Tibial nerve (tissue), 4 donors: ENCODE measurements around the gene ZBTB12. TPM values are rescaled to one million over a fixed set of nuclear protein-coding genes. Genes with fewer than 3 reads are reported as not detected.
"Not testable (repeated sequence)": the region's sequence is repeated elsewhere in the genome, so short reads cannot be mapped to it uniquely, and the experiment has no call there.

Experiments
- DNase-seq, 2 donors: peaks; one replicate each; pipeline ENCODE4 v3.0.0-alpha.2; 2019; ENCODE audit warnings: low spot score in 2 of 2
- H3K27ac ChIP-seq, 4 donors: fragments of 200-600 bp; sonication (generic) in 3 of 4; one replicate each; pipeline ENCODE4 v1.5.1; 2017 to 2019; ENCODE audit warnings: mild to moderate bottlenecking in 1 of 4
- H3K27me3 ChIP-seq, 2 donors: fragments of 200-600 bp; sonication (generic) in 1 of 2; one replicate each; pipeline versions ENCODE4 v1.5.1 to v1.6.0; 2017 to 2019
- H3K36me3 ChIP-seq, 3 donors: fragments of 200-600 bp; sonication (generic); one replicate each; pipeline ENCODE4 v1.5.1; 2018 to 2019
- H3K4me1 ChIP-seq, 4 donors: fragments of 200-600 bp; sonication (generic) in 3 of 4; one replicate each; pipeline ENCODE4 v1.5.1; 2017 to 2019
- H3K4me3 ChIP-seq, 4 donors: fragments of 200-600 bp; sonication (generic) in 3 of 4; one replicate each; pipeline ENCODE4 v1.5.1; 2017 to 2019; ENCODE audit warnings: mild to moderate bottlenecking in 1 of 4, moderate library complexity in 1 of 4
- H3K9me3 ChIP-seq, 4 donors: fragments of 200-600 bp; sonication (generic) in 3 of 4; one replicate each; pipeline ENCODE4 v1.5.1; 2017 to 2019
- EP300 ChIP-seq, 2 donors: sonication (generic); formaldehyde crosslinking; IDR thresholded peaks; one replicate each; pipeline ENCODE4 v1.6.1; 2017; ENCODE audit warnings: antibody characterized with exemption in 2 of 2, mild to moderate bottlenecking in 1 of 2
- POLR2A ChIP-seq, 2 donors: fragments of 450-650 bp; IDR thresholded peaks; one replicate each; pipeline ENCODE4 v1.6.1; 2017; ENCODE audit warnings: antibody characterized with exemption in 2 of 2, mild to moderate bottlenecking in 2 of 2, moderate library complexity in 2 of 2
- WGBS, 2 donors: methylation state at CpG; one replicate each; pipeline ENCODE4 v1.1.5; 2018; 5-methylcytosine and 5-hydroxymethylcytosine counted together
- total RNA-seq, 4 donors: library from RNA; depleted of rRNA; stranded (reverse); fragments of >200 nt; gene quantifications; one replicate each; pipeline ENCODE4 v1.1.0, GENCODE V29; 2016
- TF ChIP-seq, protein P1 (sequence below), 5 experiments: fragments of 200-600 bp in 3 of 5; fragments of 450-650 bp in 2 of 5; sonication (generic) in 3 of 5; IDR thresholded peaks; one replicate each; pipeline ENCODE4 v1.5.1; 2016 to 2019; ENCODE audit warnings: antibody characterized with exemption in 5 of 5, mild to moderate bottlenecking in 3 of 5, moderate library complexity in 2 of 5

ZBTB12 gene
- total RNA-seq, 4 donors from 2014 or later: 0.63 to 3.5 (median 2.9) TPM

GRCh38 chr6:31864818-31865204, 37.1 kb downstream of the ZBTB12 start:
- DNase-seq: no peak
- H3K4me3 ChIP-seq: no peak overlapping the region
- H3K27ac ChIP-seq: peak overlapping the region in 3 of 4 donors; percentile 36 to 89 (median 89)
- H3K4me1 ChIP-seq: peaks cover 0 to 35% (median 16%) of the 10 kb centered on the region in 4 donors
- no peak for TF ChIP-seq POLR2A (IDR thresholded peaks at IDR 0.05)
- H3K36me3 ChIP-seq: peaks cover 0 to 12% (median 0%) of the 10 kb centered on the region in 3 donors
- no peaks in the 10 kb centered on the region for H3K9me3 ChIP-seq
- WGBS, 2 donors: 72 to 80% methylated on average over 8 of the region's 8 CpGs
- H3K27me3 ChIP-seq: no peaks in the 10 kb centered on the region

DNA sequence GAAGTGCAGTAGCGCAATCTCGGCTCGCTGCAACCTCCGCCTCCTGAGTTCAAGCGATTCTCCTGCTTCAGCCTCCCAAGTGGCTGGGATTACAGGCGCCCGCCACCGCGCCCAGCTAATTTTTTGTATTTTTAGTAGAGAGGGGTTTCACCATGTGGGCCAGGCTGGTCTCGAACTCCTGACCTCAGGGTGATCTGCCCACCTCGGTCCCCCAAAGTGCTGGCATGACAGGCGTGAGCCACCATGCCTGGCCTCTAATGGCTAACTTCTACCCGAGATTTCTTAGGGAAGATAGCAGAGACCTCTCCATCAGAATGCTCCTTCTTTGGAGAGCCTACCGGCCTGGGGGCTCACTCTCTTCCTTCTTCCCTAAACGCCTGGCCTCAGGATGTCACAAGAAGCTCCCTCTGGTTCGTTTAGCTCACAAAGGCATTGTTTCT, 37.7 kb downstream of the ZBTB12 start:
- 14 to 16% methylated on average over 15 to 16 of the region's 16 CpGs for WGBS, 2 donors
- H3K27me3 ChIP-seq, H3K9me3 ChIP-seq, DNase-seq: not testable (repeated sequence)
- H3K4me1 ChIP-seq: peaks cover 0 to 35% (median 16%) of the 10 kb centered on the region in 4 donors
- peak overlapping the region; percentile 26 to 69 (median 42) for H3K4me3 ChIP-seq
- TF ChIP-seq, protein P1, sequence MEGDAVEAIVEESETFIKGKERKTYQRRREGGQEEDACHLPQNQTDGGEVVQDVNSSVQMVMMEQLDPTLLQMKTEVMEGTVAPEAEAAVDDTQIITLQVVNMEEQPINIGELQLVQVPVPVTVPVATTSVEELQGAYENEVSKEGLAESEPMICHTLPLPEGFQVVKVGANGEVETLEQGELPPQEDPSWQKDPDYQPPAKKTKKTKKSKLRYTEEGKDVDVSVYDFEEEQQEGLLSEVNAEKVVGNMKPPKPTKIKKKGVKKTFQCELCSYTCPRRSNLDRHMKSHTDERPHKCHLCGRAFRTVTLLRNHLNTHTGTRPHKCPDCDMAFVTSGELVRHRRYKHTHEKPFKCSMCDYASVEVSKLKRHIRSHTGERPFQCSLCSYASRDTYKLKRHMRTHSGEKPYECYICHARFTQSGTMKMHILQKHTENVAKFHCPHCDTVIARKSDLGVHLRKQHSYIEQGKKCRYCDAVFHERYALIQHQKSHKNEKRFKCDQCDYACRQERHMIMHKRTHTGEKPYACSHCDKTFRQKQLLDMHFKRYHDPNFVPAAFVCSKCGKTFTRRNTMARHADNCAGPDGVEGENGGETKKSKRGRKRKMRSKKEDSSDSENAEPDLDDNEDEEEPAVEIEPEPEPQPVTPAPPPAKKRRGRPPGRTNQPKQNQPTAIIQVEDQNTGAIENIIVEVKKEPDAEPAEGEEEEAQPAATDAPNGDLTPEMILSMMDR (IDR thresholded peaks at IDR 0.05): peak in 1 of 5 experiments; percentile 5
- peak overlapping the region in 3 of 4 donors; percentile 67 to 89 (median 89) for H3K27ac ChIP-seq
- peaks cover 3 to 19% (median 6%) of the 10 kb centered on the region in 3 donors for H3K36me3 ChIP-seq

DNA sequence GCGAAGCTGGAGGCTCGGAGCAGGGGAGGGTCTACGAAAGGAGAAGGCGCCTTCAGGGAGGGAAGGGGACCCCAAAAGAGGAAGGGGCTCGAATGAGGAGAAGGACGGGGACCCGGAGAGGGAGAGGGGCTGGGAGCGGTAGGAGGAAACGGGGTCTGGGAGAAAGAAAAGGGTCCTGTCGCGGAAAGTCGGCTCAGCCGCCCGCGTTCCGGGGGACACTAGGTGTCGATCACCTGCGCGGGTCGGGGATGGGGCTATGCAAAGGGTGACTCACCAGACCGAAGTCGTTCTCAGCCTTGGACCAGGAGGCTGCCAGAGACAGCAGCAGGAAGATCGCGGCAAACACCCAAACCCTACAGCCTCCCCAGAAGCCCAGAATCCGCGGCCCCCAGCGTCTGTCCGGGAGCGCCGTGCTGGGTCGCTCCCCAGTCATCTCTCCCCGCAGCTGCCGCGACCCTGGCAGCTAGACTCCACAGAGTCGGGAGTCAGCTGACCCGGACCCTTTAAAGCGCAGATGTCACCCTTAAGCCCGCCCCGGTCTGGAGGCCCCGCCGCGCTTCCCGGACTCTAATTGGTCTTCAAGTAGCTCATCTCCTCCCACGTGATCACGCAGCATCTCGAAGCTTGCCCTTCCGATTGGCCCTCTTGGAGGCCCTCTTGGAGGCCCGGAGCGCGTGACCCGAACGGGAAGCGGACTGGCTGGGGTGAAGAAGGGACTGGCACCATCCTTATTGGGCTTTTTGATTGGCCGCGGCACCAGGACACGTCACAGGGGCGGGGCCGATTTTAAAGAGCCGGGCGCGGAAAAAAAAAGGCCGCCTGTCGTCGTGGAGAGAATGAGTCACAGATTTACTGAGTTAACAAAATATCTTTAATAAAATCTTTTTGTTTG, 39.3 kb downstream of the ZBTB12 start, which contains the start of gene NEU1:
TSS of gene NEU1 (minus strand) at position 478 of the 892 bp plus-strand sequence. CDS start at position 433, 45 bp downstream.
- peak within 1 kb of the TSS; percentile 40 to 69 (median 67) for H3K4me3 ChIP-seq
- peak; percentile 98 to 99 for TF ChIP-seq EP300 (IDR thresholded peaks at IDR 0.05)
- peak; percentile 92 to 97 for TF ChIP-seq POLR2A (IDR thresholded peaks at IDR 0.05)
- TF ChIP-seq, protein P1 (IDR thresholded peaks at IDR 0.05): peak in 2 of 5 experiments; percentile 42 to 51
- H3K9me3 ChIP-seq: no peaks in the 10 kb centered on the region
- WGBS, 2 donors: 0 to 1% methylated on average over 64 of the region's 64 CpGs
- peaks cover 3 to 35% (median 10%) of the 10 kb centered on the region in 3 donors for H3K36me3 ChIP-seq
- H3K27me3 ChIP-seq: no peaks in the 10 kb centered on the region
- peak within 1 kb of the TSS; percentile 75 to 89 (median 85) for H3K27ac ChIP-seq
- H3K4me1 ChIP-seq: peaks cover 0 to 35% (median 16%) of the 10 kb centered on the region in 4 donors
- DNase-seq: peak; percentile 98 to 99

DNA sequence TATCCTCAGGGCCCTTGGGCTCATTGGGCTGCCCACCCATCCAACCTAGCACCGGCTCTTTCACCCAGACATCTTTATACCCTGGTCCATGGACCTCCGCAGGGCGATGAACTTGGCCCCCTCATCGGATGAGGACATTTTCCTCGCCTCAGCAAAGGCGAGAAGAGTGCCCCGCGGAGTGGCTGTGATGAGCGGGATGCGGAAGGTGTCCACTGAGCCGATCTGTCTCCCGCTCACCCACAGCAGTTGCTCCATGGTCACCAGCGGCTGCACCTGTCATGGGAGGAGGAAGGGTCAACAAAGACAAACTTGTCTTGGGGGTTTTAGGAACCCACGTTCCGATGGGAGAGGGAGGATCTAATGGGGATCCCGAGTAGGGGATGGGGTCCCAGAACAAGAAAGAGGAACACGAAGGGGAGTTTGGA, 40.0 kb downstream of the ZBTB12 start:
- no peaks in the 10 kb centered on the region for H3K9me3 ChIP-seq
- peak overlapping the region; percentile 40 to 69 (median 67) for H3K4me3 ChIP-seq
- 35 to 36% methylated on average over 17 of the region's 17 CpGs for WGBS, 2 donors
- H3K27me3 ChIP-seq: no peaks in the 10 kb centered on the region
- peak overlapping the region; percentile 75 to 89 (median 80) for H3K27ac ChIP-seq
- TF ChIP-seq POLR2A (IDR thresholded peaks at IDR 0.05): no peak
- TF ChIP-seq, protein P1 (IDR thresholded peaks at IDR 0.05): no peak
- no peak for TF ChIP-seq EP300 (IDR thresholded peaks at IDR 0.05)
- peaks cover 3 to 41% (median 10%) of the 10 kb centered on the region in 3 donors for H3K36me3 ChIP-seq
- H3K4me1 ChIP-seq: peaks cover 0 to 35% (median 16%) of the 10 kb centered on the region in 4 donors
- no peak for DNase-seq

DNA sequence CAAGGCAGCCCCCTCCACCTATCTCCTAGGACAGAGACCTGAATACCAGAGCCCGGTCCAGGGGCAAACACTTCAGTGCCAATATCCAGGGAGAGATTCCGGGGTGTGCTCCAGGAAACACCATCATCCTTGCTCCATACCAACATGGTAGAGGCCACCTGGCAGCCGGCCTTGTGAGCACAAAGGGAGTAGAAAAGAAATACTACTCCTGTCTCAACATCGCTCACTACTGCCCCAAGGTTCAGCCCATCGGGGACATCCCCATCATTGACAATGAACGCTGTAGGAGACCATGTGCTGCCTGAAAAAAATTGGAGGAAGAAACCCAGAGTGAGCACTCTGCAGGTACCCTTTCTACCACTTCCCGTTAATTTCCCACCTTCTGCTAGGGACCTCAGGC, 40.7 kb downstream of the ZBTB12 start:
- WGBS, 2 donors: 87 to 89% methylated on average over 7 of the region's 7 CpGs
- H3K27ac ChIP-seq: no peak overlapping the region
- peaks cover 0 to 35% (median 16%) of the 10 kb centered on the region in 4 donors for H3K4me1 ChIP-seq
- no peak for DNase-seq
- no peak overlapping the region for H3K4me3 ChIP-seq
- H3K27me3 ChIP-seq: no peaks in the 10 kb centered on the region
- TF ChIP-seq POLR2A (IDR thresholded peaks at IDR 0.05): no peak
- TF ChIP-seq, protein P1 (IDR thresholded peaks at IDR 0.05): no peak
- TF ChIP-seq EP300 (IDR thresholded peaks at IDR 0.05): no peak
- H3K9me3 ChIP-seq: no peaks in the 10 kb centered on the region
- H3K36me3 ChIP-seq: peaks cover 3 to 47% (median 10%) of the 10 kb centered on the region in 3 donors
